HL-60 (cell line): Measurements from ENCODE around the gene RTF2.
"Not testable (repeated sequence)": the region's sequence is repeated elsewhere in the genome, so short reads cannot be mapped to it uniquely, and the experiment has no call there.

Experiments
- CTCF ChIP-seq: IDR thresholded peaks from one replicate; pipeline ENCODE4 v1.5.1; 2011; ENCODE audit warnings: low read length, control low read depth, inconsistent platforms; ENCODE audit not compliant: insufficient read depth
- GABPA ChIP-seq: IDR thresholded peaks from 2 replicates; pipeline ENCODE4 v1.6.1; 2012; ENCODE audit warnings: low read depth
- POLR2AphosphoS5 ChIP-seq: IDR thresholded peaks from 2 replicates; pipeline ENCODE4 v1.6.1; 2012; ENCODE audit warnings: low read depth
- SPI1 ChIP-seq: IDR thresholded peaks from 2 replicates; pipeline ENCODE4 v1.6.1; 2012; ENCODE audit warnings: low read depth, mild to moderate bottlenecking, borderline replicate concordance
- TF ChIP-seq, protein P1 (sequence below): IDR thresholded peaks from 2 replicates; pipeline ENCODE4 v1.6.1; 2012; ENCODE audit warnings: low read depth; ENCODE audit not compliant: insufficient replicate concordance

DNA sequence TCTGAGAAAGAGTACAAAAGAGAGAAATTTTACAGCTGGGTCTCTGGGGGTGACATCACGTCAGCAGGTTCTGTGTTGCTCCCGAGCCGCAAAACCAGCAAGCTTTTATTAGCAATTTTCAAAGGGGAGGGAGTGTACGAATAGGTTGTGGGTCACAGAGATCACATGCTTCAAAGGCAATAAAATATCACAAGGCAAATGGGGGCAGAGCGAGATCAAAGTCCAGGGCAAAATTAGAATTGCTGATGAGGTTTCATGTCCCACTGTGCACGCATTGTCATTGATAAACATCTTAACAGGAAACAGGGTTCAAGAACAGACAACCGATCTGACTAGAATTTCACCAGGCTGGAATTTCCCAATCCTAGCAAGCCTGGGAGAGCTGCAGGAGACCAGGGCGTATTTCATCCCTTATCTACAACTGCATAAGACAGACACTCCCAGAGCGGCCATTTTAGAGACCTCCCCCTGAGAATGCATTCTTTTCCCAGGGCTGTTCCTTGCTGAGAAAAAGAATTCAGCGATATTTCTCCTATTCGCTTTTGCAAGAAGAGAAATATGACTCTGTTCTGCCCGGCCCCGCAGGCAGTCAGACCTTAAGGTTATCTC is 52.4 kb downstream of the RTF2 start:
- not testable (repeated sequence) for TF ChIP-seq POLR2AphosphoS5, SPI1, CTCF, GABPA
- TF ChIP-seq, protein P1, sequence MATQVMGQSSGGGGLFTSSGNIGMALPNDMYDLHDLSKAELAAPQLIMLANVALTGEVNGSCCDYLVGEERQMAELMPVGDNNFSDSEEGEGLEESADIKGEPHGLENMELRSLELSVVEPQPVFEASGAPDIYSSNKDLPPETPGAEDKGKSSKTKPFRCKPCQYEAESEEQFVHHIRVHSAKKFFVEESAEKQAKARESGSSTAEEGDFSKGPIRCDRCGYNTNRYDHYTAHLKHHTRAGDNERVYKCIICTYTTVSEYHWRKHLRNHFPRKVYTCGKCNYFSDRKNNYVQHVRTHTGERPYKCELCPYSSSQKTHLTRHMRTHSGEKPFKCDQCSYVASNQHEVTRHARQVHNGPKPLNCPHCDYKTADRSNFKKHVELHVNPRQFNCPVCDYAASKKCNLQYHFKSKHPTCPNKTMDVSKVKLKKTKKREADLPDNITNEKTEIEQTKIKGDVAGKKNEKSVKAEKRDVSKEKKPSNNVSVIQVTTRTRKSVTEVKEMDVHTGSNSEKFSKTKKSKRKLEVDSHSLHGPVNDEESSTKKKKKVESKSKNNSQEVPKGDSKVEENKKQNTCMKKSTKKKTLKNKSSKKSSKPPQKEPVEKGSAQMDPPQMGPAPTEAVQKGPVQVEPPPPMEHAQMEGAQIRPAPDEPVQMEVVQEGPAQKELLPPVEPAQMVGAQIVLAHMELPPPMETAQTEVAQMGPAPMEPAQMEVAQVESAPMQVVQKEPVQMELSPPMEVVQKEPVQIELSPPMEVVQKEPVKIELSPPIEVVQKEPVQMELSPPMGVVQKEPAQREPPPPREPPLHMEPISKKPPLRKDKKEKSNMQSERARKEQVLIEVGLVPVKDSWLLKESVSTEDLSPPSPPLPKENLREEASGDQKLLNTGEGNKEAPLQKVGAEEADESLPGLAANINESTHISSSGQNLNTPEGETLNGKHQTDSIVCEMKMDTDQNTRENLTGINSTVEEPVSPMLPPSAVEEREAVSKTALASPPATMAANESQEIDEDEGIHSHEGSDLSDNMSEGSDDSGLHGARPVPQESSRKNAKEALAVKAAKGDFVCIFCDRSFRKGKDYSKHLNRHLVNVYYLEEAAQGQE = not testable (repeated sequence)
